LoVo (cell line): ENCODE data around the gene CYSRT1.
"Not testable (repeated sequence)": the region's sequence is repeated elsewhere in the genome, so short reads cannot be mapped to it uniquely, and the experiment has no call there.

ENCODE experiments used
- DNase-seq: peaks from one replicate; pipeline ENCODE4 v3.0.0-alpha.2; 2016; ENCODE audit warnings: low spot score

Gene CYSRT1

GRCh38 chr9:137237759-137238726, 13.1 kb downstream of the CYSRT1 start:
- DNase-seq, result no peak

- not testable (repeated sequence) for DNase-seq
These were observed 14.7 kb downstream of the CYSRT1 start for GRCh38 chr9:137239541-137240200.

- peak; percentile 75 for DNase-seq
These were observed 15.4 kb downstream of the CYSRT1 start for GRCh38 chr9:137240318-137240840.

- DNase-seq, result peak; percentile 99
These were observed 16.0 kb downstream of the CYSRT1 start, which contains the start of gene TUBB4B for GRCh38 chr9:137240841-137241489. TUBB4B (plus strand) TSS chr9:137241287; CDS start chr9:137241361, 74 bp downstream.

- peak; percentile 67 for DNase-seq
These were observed 16.7 kb downstream of the CYSRT1 start for GRCh38 chr9:137241490-137242268.

GRCh38 chr9:137242269-137243203, 17.6 kb downstream of the CYSRT1 start:
- no peak for DNase-seq

- not testable (repeated sequence) for DNase-seq
These were observed 18.3 kb downstream of the CYSRT1 start for GRCh38 chr9:137243266-137243625.

GRCh38 chr9:137243626-137244485, 18.9 kb downstream of the CYSRT1 start:
- DNase-seq, result no peak

- DNase-seq, result no peak
These were observed 19.8 kb downstream of the CYSRT1 start for GRCh38 chr9:137244486-137245449.

- no peak for DNase-seq
These were observed 20.8 kb downstream of the CYSRT1 start for GRCh38 chr9:137245450-137246421.

- no peak for DNase-seq
These were observed 22.4 kb downstream of the CYSRT1 start for GRCh38 chr9:137247135-137247915.

GRCh38 chr9:137247916-137248175, 22.9 kb downstream of the CYSRT1 start:
- no peak for DNase-seq

GRCh38 chr9:137250329-137251193, 25.6 kb downstream of the CYSRT1 start:
- no peak for DNase-seq

GRCh38 chr9:137251194-137251461, 26.2 kb downstream of the CYSRT1 start, which contains the start of gene STPG3:
STPG3 (plus strand) TSS chr9:137251286; CDS start chr9:137251287, 1 bp downstream.
- no peak for DNase-seq

- no peak for DNase-seq
These were observed 26.7 kb downstream of the CYSRT1 start for GRCh38 chr9:137251490-137252268.
